Transverse colon (tissue), 4 donors: ENCODE data around the gene CCDC137.

Source experiments
- CTCF ChIP-seq, 5 experiments: fragments of 200-600 bp in 3 of 5; fragments of 450-650 bp in 2 of 5; sonication (generic) in 3 of 5; IDR thresholded peaks; 1 replicate in 2 of 5; 2 replicates in 3 of 5; pipeline ENCODE4 v1.5.1; 2016 to 2017; ENCODE audit warnings: antibody characterized with exemption in 5 of 5, inconsistent platforms in 3 of 5, mild to moderate bottlenecking in 2 of 5, moderate library complexity in 1 of 5
- POLR2AphosphoS5 ChIP-seq, 3 donors: sonication (generic); formaldehyde crosslinking; IDR thresholded peaks; one replicate each; pipeline ENCODE4 v1.6.1; 2016; ENCODE audit warnings: antibody characterized with exemption in 3 of 3

GRCh38 chr17:81652906-81653771 lies 13.4 kb upstream of the CCDC137 start:
- no peak for TF ChIP-seq CTCF (IDR thresholded peaks at IDR 0.05)
- TF ChIP-seq POLR2AphosphoS5 (IDR thresholded peaks at IDR 0.05) = no peak
